Epidermal melanocyte (primary cell): Measurements from ENCODE around the gene VIT.

Experiments used
- DNase-seq: peaks from one replicate; pipeline ENCODE4 v3.0.0; 2011; ENCODE audit warnings: low spot score; ENCODE audit not compliant: insufficient read length

Gene VIT

GRCh38 chr2:36708041-36708741, 11.7 kb downstream of the VIT start:
- DNase-seq, result no peak

DNA sequence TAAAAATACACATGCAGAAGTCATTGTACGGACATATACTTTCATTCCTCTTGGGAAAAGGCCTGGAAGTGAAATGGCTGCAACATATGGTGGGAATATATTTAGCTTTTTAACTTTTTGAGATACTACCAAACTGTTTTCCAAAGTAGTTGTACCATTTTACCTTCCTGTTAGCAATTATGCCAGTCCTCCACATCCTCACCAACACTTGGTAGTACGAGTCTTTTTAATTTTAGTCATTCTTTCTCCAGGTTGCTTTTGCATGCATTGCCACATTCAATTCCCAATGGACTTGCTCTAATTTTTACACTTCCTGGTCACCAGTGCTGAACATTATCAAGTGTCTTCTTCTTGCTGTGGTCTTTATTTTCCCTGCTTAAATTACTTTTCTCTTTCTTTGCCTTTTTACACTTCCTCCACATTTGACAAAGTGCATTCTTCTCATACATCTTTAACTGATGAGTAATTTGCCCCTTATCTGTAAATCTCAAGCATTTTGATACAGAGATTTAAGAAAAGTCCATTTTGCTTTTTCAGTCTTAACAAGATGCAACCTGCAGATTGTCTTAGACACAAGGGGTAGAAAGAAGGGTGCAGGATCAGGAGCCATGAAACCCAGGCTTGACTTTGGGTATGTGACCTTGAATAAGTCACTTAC, 14.5 kb downstream of the VIT start:
- DNase-seq, result no peak

GRCh38 chr2:36711741-36712314, 15.3 kb downstream of the VIT start:
- no peak for DNase-seq

- DNase-seq, result no peak
Measured at GRCh38 chr2:36713310-36713709, 16.8 kb downstream of the VIT start.

GRCh38 chr2:36716111-36716510, 19.6 kb downstream of the VIT start:
- no peak for DNase-seq

DNA sequence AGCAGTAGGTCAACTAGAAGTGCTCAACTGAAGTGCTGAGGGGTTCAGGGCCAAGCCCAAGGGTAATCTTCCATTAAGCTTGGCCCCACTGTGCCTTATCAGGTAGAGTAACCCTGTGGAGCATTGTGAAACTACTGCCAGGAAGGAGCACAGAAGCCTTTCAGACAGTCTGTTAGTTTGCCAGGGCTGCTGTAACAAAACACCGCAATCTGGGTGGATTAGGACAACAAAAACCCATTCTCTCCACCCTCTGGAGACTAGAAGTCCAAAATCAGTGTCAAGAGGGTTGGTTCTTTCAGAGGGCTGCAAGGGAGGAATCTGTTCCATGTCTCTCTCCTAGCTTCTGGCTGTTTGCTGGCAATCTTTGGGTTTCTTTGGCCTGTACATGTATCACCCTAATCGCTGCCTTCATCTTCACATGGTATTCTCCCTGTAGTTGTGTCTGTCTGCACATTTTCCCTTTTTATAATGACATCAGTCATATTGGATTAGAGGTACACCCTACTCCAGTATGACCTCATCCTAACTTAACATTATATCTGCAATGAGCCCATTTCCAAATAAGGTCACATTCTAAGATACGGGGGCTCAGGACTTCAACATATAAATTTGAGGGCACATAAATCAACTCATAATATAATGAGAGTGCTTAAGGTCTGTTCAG, 21.2 kb downstream of the VIT start:
- DNase-seq, result no peak

GRCh38 chr2:36727550-36727949, 31.0 kb downstream of the VIT start:
- no peak for DNase-seq

DNA sequence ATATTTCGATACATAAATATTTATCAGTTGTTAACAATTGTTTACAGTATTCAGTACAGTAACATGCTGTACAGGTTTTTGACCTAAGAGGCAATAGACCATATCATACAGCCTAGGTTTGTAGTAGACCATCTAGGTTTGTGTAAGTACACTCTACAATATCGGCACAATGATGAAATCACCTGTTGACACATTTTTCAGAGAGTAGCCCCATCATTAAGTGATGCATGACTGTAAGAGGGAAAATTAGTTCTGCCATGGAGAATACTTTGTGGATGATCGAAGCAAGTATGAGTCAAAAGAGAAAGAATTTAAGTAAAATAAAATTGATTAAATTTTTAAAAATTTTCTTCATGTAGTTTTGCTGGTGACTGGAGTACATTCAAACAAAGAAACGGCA, 32.6 kb downstream of the VIT start:
- DNase-seq, result no peak

DNA sequence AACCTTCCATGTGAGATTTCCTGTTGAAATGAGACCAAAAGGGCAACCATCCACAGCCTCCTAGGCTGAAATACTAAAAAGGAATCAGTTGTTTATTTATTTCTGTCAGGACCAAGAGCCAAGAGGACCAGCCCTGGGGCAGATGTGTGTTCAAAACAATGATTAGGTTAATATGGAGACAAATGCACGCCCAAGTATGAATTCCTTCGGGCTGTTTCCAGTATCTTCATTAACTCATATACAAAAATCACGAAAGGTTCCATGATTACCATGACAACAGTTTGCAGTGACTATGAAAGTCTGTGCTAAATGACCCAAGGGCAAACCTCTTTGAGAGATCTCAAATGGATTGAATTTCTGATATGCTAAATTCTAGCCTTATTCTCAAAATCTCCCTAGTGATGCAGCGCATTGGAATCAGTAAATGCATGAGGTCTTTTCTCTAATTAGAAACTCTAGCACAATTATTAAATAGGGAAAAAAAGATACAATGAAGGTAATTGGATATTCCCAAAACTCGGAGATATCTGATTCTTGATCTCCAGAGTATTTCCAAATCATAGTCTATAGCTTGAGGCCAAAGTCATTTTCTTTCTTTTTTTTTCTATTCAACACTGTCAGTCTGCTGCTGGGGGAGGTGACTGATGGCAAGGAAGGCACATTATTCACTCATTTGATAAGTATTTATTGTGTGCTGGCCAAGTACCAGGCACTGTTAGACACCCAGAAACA, 35.6 kb downstream of the VIT start:
- peak; percentile 58 for DNase-seq

DNA sequence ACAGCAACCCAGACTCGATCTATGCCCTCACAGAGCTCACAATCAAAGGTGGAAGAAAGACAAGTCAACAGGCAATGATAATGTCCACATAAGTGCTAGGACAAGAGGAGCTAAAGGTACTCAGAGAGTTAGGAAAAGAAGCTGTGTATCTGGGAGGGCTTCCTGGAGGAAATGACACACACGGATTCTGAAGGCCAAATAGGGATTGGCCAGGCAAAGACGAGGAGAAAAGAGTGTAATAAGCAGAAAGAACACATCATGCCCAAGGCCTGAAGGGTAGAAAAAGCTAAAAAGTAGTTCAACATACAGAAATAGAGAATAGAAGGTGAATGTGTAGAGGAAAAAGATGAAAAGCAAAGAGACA, 36.1 kb downstream of the VIT start:
- DNase-seq, result no peak

GRCh38 chr2:36733215-36733614, 36.7 kb downstream of the VIT start:
- DNase-seq, result no peak

DNA sequence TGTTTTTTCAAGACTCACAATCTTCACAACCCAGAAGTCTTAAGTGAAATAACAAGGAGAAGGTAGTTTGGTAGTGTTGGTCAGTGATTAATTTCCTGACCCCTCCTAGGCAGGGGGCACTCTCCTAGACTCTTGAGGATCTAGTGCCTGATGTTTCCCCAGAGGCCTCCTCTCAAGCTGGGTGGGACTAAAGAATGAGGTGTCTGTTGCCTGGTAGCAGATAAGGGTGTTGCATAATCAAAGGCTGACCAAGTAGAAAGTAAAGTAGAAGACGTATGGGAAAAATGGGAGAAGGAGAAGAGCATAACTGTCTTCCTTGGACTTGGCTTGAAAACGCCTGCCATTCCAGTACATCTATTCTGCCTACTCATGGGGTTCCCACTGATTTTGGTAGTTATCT, 37.8 kb downstream of the VIT start:
- DNase-seq, result no peak

DNA sequence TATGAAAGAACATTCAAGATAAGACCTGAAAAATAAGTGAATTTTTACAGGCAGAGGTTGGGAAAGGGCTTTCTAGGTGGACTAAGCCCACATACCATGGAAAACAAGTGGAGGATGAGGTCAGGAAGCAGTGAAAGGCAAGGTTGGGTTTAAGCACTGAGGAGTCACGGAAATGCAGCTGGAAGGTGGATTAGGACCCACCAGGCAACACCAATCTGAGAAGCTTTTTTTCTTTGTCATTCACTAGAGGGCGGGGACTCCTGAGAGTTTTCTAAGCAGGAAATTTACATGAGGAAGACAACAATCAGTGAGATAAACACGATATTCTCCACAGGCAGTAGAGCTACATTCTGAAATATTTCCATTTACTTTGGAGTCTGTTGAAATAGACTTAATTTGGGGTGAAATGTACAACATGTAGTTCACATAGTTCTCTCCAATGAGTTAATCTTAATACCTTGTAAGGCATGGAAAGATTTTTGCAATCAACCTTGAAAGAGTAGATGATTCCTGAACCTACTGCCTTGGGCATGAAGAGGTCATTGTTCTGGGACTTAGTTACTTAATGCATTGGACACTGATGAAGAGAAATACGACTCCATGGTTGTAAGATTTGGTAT, 40.7 kb downstream of the VIT start:
- DNase-seq, result no peak

- no peak for DNase-seq
Measured at GRCh38 chr2:36740061-36740460, 43.6 kb downstream of the VIT start.

DNA sequence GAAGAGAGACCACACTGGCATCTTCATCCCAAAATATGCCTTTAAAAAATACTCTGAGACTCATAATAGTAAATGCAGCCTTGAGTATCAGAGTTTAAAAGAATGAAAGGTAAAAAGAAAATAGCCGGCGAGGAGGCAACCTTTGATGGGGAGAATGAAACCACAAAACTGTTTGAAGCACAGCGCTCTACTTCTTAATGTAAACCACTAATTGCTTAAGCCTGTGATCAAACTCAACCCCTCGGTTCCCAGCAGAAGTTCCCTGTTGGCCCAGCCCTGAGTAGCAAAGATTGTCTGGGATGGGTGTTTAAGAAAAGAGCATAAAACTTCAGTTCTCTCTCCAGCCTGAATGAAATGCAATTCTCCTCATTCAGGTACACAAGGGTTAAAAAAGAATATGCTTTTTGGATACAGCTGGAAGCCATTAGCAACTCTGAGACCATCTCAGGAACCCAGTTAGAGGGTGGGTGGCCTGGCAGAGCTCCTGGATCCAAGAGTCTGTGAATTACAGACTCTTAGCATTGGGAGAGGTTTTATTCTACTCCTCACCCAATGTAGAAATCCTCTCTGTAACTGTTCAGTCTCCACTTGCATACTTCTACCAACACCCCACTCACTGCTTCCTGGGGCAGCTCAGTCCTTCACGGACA, 44.8 kb downstream of the VIT start:
- DNase-seq, result no peak

GRCh38 chr2:36743954-36744353, 47.4 kb downstream of the VIT start:
- DNase-seq, result no peak

DNA sequence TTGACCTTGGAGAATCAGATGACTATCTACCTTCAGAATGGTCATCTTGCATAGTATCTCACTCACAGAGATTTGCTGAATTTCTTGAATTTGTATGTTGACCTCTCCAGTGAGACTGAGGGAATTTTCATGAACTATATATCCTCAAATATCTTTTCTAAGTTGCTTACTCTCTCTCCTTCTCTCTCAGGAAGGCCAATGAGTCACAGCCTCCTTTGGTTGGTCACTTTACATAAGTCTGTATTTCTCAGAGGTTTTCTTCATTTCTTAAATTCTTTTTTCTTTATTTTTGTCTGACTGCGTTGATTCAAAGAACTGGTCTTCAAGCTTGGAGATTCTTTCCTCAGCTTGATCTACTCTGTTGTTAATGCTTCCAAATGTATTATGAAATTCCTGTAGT, 51.7 kb downstream of the VIT start:
- DNase-seq, result no peak

GRCh38 chr2:36750101-36750500, 53.6 kb downstream of the VIT start:
- no peak for DNase-seq

GRCh38 chr2:36753706-36754221, 57.3 kb downstream of the VIT start:
- no peak for DNase-seq

GRCh38 chr2:36754578-36754977, 58.1 kb downstream of the VIT start:
- DNase-seq, result no peak

DNA sequence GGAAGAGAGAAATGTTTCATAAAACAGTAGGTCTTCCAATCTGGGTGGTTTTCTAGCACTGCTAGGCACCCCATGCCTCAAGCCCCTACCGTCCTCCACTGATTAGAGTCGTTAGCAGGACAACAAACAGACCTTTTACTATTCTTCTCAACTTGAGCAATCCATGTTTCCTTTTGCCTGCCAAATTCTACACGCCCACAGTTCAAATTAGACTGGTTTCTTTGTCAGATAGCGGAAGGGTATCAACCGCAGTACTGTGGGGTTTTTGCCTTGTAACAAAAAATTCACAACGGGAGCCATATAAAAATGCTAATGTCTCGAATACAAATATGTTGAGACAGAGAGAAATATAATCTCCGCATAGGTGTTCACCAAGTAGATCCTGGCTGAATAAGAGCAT, 59.9 kb downstream of the VIT start:
- no peak for DNase-seq
